Common myeloid progenitor, CD34-positive (primary cell): ENCODE measurements around the gene OR4D5.

Source experiments
- CTCF ChIA-PET: fragments of 350-600 bp; sonication (Branson Sonifier 250); formaldehyde crosslinking; loops from one replicate; lab custom pipeline; 2021; ENCODE audit warnings: antibody characterized with exemption; lab: Charles Lee
- POLR2A ChIA-PET: fragments of 350-600 bp; sonication (Branson Sonifier 250); formaldehyde crosslinking; loops from one replicate; lab custom pipeline; 2021; ENCODE audit warnings: antibody characterized with exemption; lab: Charles Lee
- DNase-seq, 3 donors: peaks; one replicate each; pipeline versions ENCODE4 v3.0.0 to v3.0.0-alpha.2; 2013
- H3K27ac ChIP-seq, 2 experiments: 1 replicate in 1 of 2; 2 replicates in 1 of 2; pipeline ENCODE4 v1.7.0; 2013; ENCODE audit warnings: inconsistent platforms in 2 of 2, low read length in 2 of 2, mild to moderate bottlenecking in 2 of 2, low read depth in 1 of 2, moderate library complexity in 1 of 2; ENCODE audit not compliant: severe bottlenecking in 2 of 2, insufficient read depth in 1 of 2, poor library complexity in 1 of 2
- H3K27me3 ChIP-seq, 5 experiments: replicated peaks in 2 of 5; 1 replicate in 3 of 5; 2 replicates in 2 of 5; pipeline versions ENCODE4 v1.6.1 to v1.7.0; 2013; ENCODE audit warnings: low read length in 4 of 5, mild to moderate bottlenecking in 2 of 5, moderate library complexity in 2 of 5, inconsistent platforms in 1 of 5; ENCODE audit not compliant: insufficient read depth in 5 of 5, control insufficient read depth in 4 of 5
- H3K36me3 ChIP-seq, 4 experiments: 1 replicate in 2 of 4; 2 replicates in 2 of 4; pipeline versions ENCODE4 v1.6.1 to v1.7.0; 2013; ENCODE audit warnings: low read length in 3 of 4, control low read depth in 1 of 4, mild to moderate bottlenecking in 1 of 4; ENCODE audit not compliant: control insufficient read depth in 4 of 4, insufficient read depth in 4 of 4
- H3K4me1 ChIP-seq, 4 experiments: 1 replicate in 3 of 4; 2 replicates in 1 of 4; pipeline versions ENCODE4 v1.6.1 to v1.7.1; 2013; ENCODE audit warnings: low read length in 3 of 4, mild to moderate bottlenecking in 3 of 4, control low read depth in 1 of 4, inconsistent platforms in 1 of 4, moderate library complexity in 1 of 4; ENCODE audit not compliant: control insufficient read depth in 4 of 4, insufficient read depth in 4 of 4; ENCODE audit errors: control extremely low read depth in 1 of 4
- H3K4me3 ChIP-seq, 7 experiments: 1 replicate in 4 of 7; 2 replicates in 3 of 7; pipeline versions ENCODE4 v1.5.1 to v1.7.0; 2013; ENCODE audit warnings: mild to moderate bottlenecking in 7 of 7, low read length in 6 of 7, moderate library complexity in 6 of 7, inconsistent platforms in 2 of 7, low read depth in 2 of 7, control low read depth in 1 of 7; ENCODE audit not compliant: insufficient read depth in 4 of 7, control insufficient read depth in 1 of 7; ENCODE audit errors: extremely low read depth in 1 of 7
- H3K9me3 ChIP-seq, 5 experiments: 1 replicate in 4 of 5; 2 replicates in 1 of 5; pipeline versions ENCODE4 v1.6.1 to v1.7.1; 2013; ENCODE audit warnings: low read length in 4 of 5, mild to moderate bottlenecking in 2 of 5, inconsistent platforms in 1 of 5, low read depth in 1 of 5, moderate library complexity in 1 of 5; ENCODE audit not compliant: control insufficient read depth in 4 of 5, insufficient read depth in 2 of 5; ENCODE audit errors: control extremely low read depth in 1 of 5
- WGBS: methylation state at CpG from one replicate; pipeline ENCODE4 v1.1.5; 2013; ENCODE audit not compliant: insufficient coverage; 5-methylcytosine and 5-hydroxymethylcytosine counted together

OR4D5 gene

GRCh38 chr11:123976770-123977560 lies 37.5 kb downstream of the OR4D5 start:
- Histone ChIP-seq H3K27me3 (peaks cover 0 to 2% (median 0%) of the 10 kb centered on the region in 5 experiments), H3K27ac (no peak overlapping the region), H3K4me3 (no peak overlapping the region), H3K4me1 (no peaks in the 10 kb centered on the region), H3K36me3 (no peaks in the 10 kb centered on the region), H3K9me3 (peaks cover 0 to 5% (median 0%) of the 10 kb centered on the region in 5 experiments)
- WGBS: 95% methylated on average over 18 of the region's 18 CpGs
- CTCF ChIA-PET: no interaction called here
- POLR2A ChIA-PET: no interaction called here
- no peak for DNase-seq

- H3K4me3 ChIP-seq: no peak within 1 kb of the TSS
- peaks cover 0 to 2% (median 0%) of the 10 kb centered on the region in 5 experiments for H3K27me3 ChIP-seq
- H3K9me3 ChIP-seq: peaks cover 0 to 5% (median 0%) of the 10 kb centered on the region in 5 experiments
- no peaks in the 10 kb centered on the region for H3K4me1 ChIP-seq
- ChIA-PET CTCF (no interaction called here), POLR2A (no interaction called here)
- no peaks in the 10 kb centered on the region for H3K36me3 ChIP-seq
- no peak for DNase-seq
- no peak within 1 kb of the TSS for H3K27ac ChIP-seq
These were observed 38.4 kb downstream of the OR4D5 start, which contains the start of gene OR10S1 for GRCh38 chr11:123977731-123978347. Gene OR10S1, minus strand, starts transcription at chr11:123977781. Its CDS starts 117 bp downstream, at chr11:123977664.

- Histone ChIP-seq H3K4me3 (no peak overlapping the region), H3K27me3 (peaks cover 0 to 3% (median 0%) of the 10 kb centered on the region in 5 experiments), H3K36me3 (no peaks in the 10 kb centered on the region), H3K4me1 (no peaks in the 10 kb centered on the region), H3K9me3 (peaks cover 0 to 5% (median 0%) of the 10 kb centered on the region in 5 experiments), H3K27ac (no peak overlapping the region)
- WGBS: 100% methylated on average over 3 of the region's 5 CpGs
- ChIA-PET POLR2A (no interaction called here), CTCF (no interaction called here)
- DNase-seq: no peak
These were observed 39.9 kb downstream of the OR4D5 start for GRCh38 chr11:123979311-123979710.
